Measurements from ENCODE around the gene STK31. TPM values are rescaled to one million over a fixed set of nuclear protein-coding genes. Genes with fewer than 3 reads are reported as not detected.
A peak's percentile ranks its signal among the peaks of the same experiment; 100 is the strongest.

The STK31 gene
- total and polyA plus RNA-seq, 7 donors = 0.01 to 0.18 (median 0.03) TPM; not detected in 4

DNA sequence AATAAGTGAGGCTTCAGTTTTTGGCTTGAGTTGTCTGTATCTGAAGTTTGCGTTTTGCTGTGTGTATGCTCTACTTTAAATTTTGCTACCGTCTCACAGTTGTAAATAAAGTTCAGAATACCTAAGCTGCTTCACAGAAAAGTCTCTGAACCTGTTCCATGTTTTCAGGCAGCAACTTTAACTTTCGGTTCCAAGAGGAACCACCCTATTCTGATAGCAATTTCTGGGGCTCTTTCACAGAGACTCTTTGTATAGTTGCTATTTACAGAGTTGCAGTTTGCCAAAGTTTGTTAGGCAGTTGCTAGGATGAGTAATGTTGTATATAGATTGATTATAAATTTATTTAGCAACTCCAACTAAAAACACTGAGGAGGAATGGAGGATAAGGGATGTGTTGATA, 24.3 kb upstream of the STK31 start:
- no peak for ATAC-seq
- H3K4me1 ChIP-seq = peaks cover 8% of the 10 kb centered on the region
- H3K4me3 ChIP-seq = no peak overlapping the region
- intact Hi-C loops (cut with DNase I) = no loop called here
- no peak for DNase-seq
- no peaks in the 10 kb centered on the region for H3K9me3 ChIP-seq
- 50 to 62% (median 57%) methylated on average over 3 of the region's 3 CpGs for WGBS, 3 donors
- TF ChIP-seq, protein P1, sequence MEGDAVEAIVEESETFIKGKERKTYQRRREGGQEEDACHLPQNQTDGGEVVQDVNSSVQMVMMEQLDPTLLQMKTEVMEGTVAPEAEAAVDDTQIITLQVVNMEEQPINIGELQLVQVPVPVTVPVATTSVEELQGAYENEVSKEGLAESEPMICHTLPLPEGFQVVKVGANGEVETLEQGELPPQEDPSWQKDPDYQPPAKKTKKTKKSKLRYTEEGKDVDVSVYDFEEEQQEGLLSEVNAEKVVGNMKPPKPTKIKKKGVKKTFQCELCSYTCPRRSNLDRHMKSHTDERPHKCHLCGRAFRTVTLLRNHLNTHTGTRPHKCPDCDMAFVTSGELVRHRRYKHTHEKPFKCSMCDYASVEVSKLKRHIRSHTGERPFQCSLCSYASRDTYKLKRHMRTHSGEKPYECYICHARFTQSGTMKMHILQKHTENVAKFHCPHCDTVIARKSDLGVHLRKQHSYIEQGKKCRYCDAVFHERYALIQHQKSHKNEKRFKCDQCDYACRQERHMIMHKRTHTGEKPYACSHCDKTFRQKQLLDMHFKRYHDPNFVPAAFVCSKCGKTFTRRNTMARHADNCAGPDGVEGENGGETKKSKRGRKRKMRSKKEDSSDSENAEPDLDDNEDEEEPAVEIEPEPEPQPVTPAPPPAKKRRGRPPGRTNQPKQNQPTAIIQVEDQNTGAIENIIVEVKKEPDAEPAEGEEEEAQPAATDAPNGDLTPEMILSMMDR (IDR thresholded peaks at IDR 0.05) = no peak
- no peak overlapping the region for H3K27ac ChIP-seq
- H3K27me3 ChIP-seq (ENCODE audit: insufficient read depth in 3 of 3, low read length in 2 of 3) = no peaks in the 10 kb centered on the region
- peaks cover 0 to 8% of the 10 kb centered on the region in 2 donors for H3K36me3 ChIP-seq (ENCODE audit: insufficient read depth in 1 of 2, low read depth in 1 of 2)

DNA sequence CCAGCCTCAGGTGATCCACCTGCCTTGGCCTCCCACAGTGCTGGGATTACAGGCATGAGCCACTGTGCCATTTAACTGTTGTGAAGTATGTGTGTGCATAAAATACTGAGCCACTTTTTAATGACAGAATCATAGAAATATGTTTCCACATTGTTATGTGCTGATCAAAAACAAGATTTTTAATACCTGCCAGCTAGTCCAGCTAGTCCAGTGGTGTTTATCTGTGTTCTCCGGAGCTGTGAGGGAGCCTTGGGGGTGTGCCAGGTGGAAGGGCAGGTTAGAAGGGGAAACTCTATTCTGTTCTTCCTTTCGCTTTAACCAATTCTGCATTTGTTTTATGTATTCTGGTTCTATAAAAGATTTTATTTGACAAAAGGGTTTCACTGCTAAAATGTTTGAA, 23.0 kb upstream of the STK31 start:
- TF ChIP-seq, protein P1 (IDR thresholded peaks at IDR 0.05) = no peak
- 61 to 70% (median 66%) methylated on average over 2 of the region's 2 CpGs for WGBS, 3 donors
- Histone ChIP-seq H3K27ac (no peak overlapping the region), H3K27me3 (ENCODE audit: insufficient read depth in 3 of 3, low read length in 2 of 3) (no peaks in the 10 kb centered on the region), H3K4me1 (peaks cover 9% of the 10 kb centered on the region), H3K36me3 (ENCODE audit: insufficient read depth in 1 of 2, low read depth in 1 of 2) (peaks cover 0 to 8% of the 10 kb centered on the region in 2 donors), H3K9me3 (no peaks in the 10 kb centered on the region), H3K4me3 (no peak overlapping the region)
- intact Hi-C loops (cut with DNase I) = no loop called here
- DNase-seq (no peak), ATAC-seq (no peak)

DNA sequence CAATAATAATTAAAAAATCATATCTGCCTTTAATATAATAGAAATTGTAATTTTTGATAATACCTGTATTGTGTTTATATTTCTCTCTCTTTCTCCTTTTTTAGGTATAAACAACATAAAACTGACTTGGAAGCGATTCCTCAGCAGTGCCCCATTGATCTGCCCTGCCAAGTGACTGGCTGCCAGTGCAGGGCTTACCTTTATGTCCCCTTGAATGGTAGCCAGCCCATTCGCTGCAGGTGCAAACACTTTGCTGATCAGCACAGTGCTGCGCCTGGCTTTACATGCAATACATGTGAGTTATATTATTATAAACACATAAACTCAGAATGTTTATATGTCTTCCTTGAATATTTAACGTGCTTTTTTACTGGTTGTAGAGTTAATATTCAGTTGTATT, 20.9 kb upstream of the STK31 start:
- H3K4me3 ChIP-seq = no peak overlapping the region
- DNase-seq (no peak), ATAC-seq (no peak)
- TF ChIP-seq, protein P1 (IDR thresholded peaks at IDR 0.05) = no peak
- intact Hi-C loops (cut with DNase I) = no loop called here
- no peaks in the 10 kb centered on the region for H3K27me3 ChIP-seq (ENCODE audit: insufficient read depth in 3 of 3, low read length in 2 of 3)
- H3K36me3 ChIP-seq (ENCODE audit: insufficient read depth in 1 of 2, low read depth in 1 of 2) = peaks cover 0 to 19% of the 10 kb centered on the region in 2 donors
- peaks cover 9% of the 10 kb centered on the region for H3K4me1 ChIP-seq
- H3K27ac ChIP-seq = no peak overlapping the region
- 89 to 92% (median 91%) methylated on average over 4 of the region's 4 CpGs for WGBS, 3 donors
- H3K9me3 ChIP-seq = no peaks in the 10 kb centered on the region

DNA sequence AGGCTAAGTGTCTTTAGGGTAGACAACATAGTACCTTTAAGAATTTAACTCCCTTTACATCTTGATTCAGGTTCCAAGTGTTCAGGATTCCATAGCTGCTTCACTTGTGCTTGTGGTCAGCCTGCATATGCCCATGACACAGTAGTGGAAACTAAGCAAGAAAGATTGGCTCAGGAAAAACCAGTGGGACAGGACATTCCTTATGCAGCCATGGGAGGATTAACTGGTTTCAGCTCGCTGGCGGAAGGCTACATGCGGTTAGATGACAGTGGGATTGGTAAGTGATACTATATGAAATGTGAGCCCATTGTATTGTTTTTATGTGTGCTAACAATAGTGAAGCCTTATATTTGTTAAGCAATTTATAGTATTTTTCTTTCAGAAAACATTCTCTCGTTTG, 18.7 kb upstream of the STK31 start:
- Histone ChIP-seq H3K27ac (no peak overlapping the region), H3K4me1 (peaks cover 9% of the 10 kb centered on the region), H3K9me3 (no peaks in the 10 kb centered on the region), H3K4me3 (no peak overlapping the region), H3K36me3 (ENCODE audit: insufficient read depth in 1 of 2, low read depth in 1 of 2) (peaks cover 0 to 31% of the 10 kb centered on the region in 2 donors), H3K27me3 (ENCODE audit: insufficient read depth in 3 of 3, low read length in 2 of 3) (no peaks in the 10 kb centered on the region)
- WGBS, 3 donors = 42 to 52% (median 45%) methylated on average over 4 of the region's 4 CpGs
- ATAC-seq (peak; percentile 25 to 69 (median 61)), DNase-seq (no peak)
- intact Hi-C loops (cut with DNase I) = no loop called here
- TF ChIP-seq, protein P1 (IDR thresholded peaks at IDR 0.05) = no peak

DNA sequence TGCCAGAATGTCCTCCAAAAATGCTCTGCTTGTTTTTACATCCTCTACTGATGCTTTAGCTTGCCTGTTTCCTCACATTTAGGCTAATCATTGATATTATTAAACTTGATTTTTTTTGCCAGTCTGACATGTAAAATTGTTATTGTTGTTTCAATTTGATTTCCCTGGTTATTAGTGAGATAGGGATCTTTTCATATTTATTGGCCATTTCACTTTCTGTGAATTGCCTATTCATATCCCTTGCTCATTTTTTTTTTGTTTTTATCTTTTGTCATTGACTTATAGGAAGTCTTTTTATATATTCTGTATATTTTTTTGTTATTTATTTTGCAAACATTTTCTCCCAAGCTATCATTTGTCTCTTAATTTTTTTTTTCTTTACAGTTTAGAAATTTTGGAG, 16.8 kb upstream of the STK31 start:
- Histone ChIP-seq H3K4me1 (peaks cover 9% of the 10 kb centered on the region), H3K27ac (no peak overlapping the region), H3K4me3 (no peak overlapping the region), H3K9me3 (no peaks in the 10 kb centered on the region), H3K36me3 (ENCODE audit: insufficient read depth in 1 of 2, low read depth in 1 of 2) (peaks cover 0 to 31% of the 10 kb centered on the region in 2 donors), H3K27me3 (ENCODE audit: insufficient read depth in 3 of 3, low read length in 2 of 3) (no peaks in the 10 kb centered on the region)
- no peak for ATAC-seq
- TF ChIP-seq, protein P1 (IDR thresholded peaks at IDR 0.05) = no peak
- intact Hi-C loops (cut with DNase I) = no loop called here
- no peak for DNase-seq
